NCI-H1417 treated with DMSO at 0.1 percent for 48 hours (cell line): ENCODE results near the gene IRAK1.

Experiments used
- DNase-seq: peaks from one replicate; lab custom pipeline; 2025; lab: John Stamatoyannopoulos, UW

Gene IRAK1

GRCh38 chrX:154019633-154020528, at the start of gene IRAK1:
Gene IRAK1, minus strand, starts transcription at chrX:154019902. Its CDS starts 90 bp downstream, at chrX:154019812.
- DNase-seq = no peak

DNA sequence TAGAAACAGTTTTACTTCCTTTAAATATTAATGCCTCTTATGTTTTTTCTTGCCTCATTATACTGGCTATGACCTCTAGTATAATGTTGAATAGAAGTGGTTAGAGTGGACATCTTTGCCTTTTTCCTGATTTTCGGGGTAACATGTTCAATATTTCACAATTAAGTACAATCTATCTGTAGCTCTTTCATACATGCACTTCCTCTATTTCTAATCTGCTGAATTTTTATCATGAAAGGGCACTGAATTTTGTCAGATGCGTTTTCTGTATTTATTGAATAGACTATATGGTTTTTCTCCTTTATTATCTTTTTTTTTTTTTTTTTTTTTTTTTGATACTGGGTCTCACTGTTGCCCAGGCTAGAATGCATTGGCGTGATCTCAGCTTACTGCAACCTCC, 48.9 kb upstream of the IRAK1 start:
- DNase-seq = no peak

- DNase-seq = no peak
Observed at GRCh38 chrX:154064637-154065435, 45.1 kb upstream of the IRAK1 start.

GRCh38 chrX:154063234-154063633, 43.5 kb upstream of the IRAK1 start:
- no peak for DNase-seq

- DNase-seq = no peak
Observed at GRCh38 chrX:154061801-154062200, 42.1 kb upstream of the IRAK1 start.

DNA sequence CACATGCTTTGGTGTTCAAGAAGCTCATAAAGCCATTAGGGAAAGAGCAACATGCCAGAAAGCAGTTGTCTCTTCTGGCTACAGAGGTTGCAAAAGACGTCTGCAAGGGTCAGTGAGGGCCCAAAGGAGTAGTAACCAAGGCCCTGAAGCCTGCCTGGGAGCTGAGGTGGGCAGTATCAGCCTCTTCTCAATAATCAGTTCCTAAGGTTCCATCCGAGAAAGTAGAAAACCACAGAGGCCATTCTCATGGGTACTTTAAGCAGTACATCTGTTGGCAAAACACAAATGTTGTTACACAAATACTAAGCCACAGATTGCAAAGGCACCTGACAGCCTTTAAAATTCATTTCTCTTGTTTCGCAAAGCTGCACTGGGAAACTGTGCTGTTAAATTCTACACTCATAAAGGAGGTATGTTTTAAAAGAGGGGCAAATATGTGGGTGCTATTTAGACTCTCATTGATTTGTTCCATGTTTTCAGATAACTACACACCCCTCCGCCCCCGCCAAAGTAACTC, 40.1 kb upstream of the IRAK1 start:
- DNase-seq = no peak

GRCh38 chrX:154059231-154059630, 39.5 kb upstream of the IRAK1 start:
- no peak for DNase-seq

DNA sequence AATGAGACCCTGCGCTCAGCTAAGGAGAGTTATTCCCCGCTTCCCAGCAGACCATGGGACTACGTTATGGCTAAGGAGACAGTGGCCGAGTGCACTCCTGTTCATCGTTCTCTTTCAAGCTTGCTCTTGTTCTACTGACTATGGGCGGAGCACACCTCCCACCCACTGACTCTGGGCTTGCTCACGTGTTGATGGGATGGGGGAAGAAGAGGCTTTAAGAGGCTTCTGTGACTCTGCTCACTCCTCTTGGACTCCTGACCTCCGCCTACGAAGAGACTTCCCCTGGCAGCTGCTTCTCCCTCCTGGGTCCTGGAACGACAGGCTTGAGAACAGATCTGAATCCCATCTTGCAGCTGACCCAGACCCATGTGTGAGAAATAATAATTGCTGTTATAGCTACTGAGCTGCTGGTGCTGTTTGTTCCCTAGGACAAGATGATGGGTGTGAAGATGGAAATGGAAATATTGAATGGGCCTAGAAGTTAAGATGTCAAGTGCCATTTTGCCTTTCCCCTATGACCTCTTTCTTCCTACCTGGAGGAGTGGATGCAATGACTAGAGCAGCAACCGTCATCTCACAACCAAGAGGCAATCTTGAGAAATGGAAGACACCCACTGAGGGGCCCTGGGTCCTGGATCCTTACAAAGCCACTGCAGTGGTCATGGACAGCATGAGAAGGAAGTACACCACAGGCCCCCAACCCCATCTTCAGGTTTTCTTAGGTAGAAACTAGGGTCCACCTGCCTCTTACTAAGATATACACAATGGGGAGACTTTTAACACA, 38.7 kb upstream of the IRAK1 start:
- no peak for DNase-seq

GRCh38 chrX:154057791-154058190, 38.1 kb upstream of the IRAK1 start:
- no peak for DNase-seq

DNA sequence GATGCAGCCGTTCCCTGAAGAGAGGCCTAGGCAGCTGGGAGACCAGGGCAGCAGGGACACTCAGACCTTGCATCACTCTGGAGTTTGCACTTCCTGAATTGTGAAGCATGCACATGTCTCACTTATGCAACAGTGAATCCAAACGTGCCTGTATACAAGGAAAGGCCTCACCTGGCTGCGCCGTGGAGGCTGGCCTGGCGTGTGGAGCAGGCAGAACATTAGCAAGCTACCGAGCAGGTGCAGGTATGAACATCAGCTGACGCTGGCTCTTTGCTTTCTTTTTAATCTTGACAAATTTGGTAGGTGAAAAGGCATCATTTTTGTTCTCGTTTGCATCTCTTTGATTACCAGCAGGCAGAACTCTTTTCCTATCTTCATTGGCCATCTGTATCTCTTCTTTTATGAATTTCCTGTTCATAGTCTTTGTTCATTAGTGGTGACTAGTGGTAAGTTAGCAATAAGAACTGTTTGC, 37.1 kb upstream of the IRAK1 start:
- DNase-seq = no peak

GRCh38 chrX:154051201-154051810, 31.6 kb upstream of the IRAK1 start:
- DNase-seq = no peak

DNA sequence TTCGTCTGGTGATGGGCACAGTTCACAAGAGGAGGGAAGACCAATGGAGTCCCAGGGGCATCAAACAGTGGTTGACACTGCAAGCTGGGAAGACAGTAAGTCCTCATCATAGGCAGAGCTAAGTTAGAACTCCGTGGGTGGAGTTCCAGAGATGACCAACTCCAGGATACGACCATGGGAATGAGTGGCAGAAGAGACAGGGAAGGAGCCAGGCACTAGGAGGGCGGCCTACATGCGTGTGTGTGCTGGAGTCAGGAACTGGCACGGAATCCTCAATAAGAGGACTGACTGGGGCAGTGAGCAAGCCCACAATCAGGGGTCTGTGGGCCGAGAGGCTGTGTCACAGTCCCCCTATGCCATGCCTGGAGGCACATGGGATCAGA, 30.4 kb upstream of the IRAK1 start:
- no peak for DNase-seq

DNA sequence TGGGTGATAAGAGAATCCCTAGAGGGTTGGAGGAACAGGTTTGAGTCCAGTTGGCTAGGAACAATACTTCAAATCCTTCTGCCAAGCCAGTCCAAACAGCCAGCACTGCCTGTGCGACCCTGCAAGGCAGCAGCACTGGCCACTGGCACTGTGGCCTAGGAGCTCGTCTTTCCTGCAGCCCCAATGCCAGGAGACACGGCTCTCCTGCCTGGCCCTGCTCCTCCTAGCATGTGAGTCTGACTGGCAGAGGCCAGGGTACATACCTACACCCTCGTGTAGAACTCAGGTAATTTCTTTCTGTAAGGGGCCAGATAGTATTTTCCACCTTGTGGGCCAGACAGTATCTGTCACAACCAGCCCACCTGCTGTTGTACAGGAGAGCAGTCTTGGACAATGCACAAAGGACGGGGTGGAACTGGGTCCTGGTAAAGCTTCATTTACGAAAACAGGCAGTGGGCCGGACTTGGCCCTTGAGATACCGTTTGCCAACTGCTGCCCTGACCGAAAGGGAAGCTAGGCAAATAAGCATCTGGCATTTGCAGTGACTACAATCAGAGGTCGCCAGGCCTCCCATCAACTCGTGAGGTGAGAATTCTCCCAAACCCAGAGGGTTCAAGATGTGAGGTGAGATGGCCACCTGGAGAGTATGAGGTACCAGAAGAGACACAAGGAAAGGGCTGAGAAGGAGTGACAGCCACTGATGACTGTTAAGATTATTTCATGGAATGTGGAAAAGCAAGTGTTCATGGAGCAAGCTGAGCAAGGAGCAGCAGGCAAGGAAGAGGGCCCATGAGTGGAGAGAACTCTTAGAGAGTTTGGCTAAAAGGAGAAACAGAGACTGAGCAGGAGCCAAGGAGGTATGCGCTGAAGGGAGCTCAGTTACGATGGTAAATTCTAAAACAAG, 29.8 kb upstream of the IRAK1 start:
- DNase-seq = no peak

- DNase-seq = no peak
Observed at GRCh38 chrX:154048398-154048797, 28.7 kb upstream of the IRAK1 start.

DNA sequence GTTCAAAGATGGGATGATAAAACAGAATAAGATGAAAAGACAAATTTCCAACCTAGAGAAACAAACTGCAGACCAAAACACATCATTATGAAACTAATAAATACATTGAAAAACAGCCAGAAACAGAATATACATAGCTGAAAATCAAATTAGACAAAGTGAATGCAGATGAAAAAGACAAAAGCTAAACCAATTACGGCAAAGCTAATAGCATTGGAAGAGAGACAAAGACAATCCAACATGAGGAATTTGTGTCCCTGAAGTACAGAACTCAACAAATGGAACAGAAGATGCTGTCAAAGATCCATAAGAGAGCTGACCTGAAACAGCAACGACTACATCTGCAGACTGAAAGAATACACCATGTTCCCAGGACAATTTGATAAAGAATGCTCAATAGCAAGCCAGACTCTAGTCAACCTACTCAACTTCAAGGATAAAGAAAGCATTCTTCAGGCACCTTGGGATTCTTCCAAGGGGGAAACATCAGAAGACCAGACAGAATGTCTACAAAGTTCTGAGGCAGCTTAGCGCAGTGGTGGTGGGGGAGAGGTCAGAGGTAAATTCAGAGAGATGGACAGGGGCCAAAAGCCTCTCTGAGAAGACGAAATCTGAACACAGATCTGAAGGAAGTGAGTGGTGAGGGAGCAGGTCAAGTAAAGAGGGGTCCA, 27.4 kb upstream of the IRAK1 start:
- no peak for DNase-seq

- DNase-seq = no peak
Observed at GRCh38 chrX:154046031-154046781, 26.5 kb upstream of the IRAK1 start.

GRCh38 chrX:154044091-154044490, 24.4 kb upstream of the IRAK1 start:
- no peak for DNase-seq

GRCh38 chrX:154043003-154043763, 23.5 kb upstream of the IRAK1 start:
- no peak for DNase-seq
